HG02642 (cell line): ENCODE measurements around the gene HEXD.

ENCODE experiments used
- ATAC-seq: cut with Tn5 transposase; IDR thresholded peaks from one replicate; pipeline ENCODE4 v1.9.1; 2021; ENCODE audit warnings: mild to moderate bottlenecking; ENCODE audit not compliant: unreplicated experiment, poor library complexity

Gene HEXD

DNA sequence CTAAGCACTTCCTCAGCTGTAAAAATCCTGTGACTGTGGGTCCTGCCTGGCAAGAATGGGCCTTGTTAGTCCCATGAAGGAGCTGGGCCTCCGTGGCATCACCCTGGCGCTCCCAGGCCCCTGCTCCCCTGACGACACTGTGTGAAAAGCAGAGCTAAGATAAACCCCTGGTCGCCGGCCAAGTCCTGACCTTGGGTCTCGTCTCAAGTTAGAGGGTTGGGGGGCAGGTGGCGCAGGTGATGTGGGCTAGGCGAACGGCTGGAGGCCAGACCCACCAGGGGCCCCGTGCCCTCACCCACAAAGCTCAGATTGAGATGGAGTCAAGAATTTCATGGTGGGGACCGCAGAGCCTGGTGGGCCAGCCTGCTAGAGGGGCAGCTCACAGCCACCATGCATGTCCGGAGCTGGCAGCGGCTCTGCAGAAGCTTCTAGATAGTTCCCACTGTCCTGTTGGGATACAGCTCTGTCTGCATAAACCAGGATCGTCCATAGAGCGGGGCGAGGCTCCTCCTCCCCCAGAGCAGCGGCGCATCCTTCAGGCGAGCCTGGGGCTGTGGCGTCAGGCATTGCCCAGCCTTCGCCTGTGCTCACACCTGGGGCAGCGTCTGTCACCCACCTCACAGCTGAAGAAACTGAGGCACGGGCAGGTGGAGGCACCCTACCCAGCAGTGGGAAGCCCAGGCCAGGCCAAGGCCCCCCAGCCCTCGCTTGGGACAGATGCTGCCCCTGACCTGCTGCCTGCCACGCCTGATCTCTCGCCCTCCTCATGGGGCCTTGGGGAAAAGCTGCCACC, 20.4 kb downstream of the HEXD start:
- no peak for ATAC-seq

DNA sequence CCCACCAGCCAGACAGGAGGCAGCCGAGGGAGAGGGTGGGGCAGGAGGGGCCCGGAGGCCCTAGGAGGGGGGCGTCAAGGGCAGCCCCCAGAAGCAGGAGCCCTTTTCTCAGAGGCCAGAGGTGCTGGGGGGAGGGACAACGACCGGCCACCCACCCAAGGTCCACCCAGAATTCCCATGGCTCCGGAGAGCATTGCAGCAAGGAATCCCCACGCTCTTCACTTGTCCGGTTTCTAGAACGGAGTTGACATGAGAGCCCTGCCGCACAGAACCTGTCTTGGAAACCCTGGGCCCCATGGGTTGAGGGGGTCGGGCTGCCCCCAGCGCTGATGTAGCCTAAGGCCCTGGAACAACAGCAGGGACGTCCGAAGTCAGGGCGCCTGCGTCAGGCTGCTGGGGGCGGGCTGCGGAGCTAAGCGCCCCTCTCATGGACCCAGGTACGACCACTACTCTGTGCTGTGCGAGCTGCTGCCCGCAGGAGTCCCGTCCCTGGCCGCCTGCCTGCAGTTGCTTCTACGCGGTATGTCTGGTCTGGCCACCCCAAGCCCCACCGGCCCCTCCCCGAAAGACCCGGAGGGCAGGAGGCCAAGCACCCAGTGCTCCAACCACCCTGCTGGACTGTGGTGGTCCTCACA, 21.2 kb downstream of the HEXD start:
- ATAC-seq = no peak

DNA sequence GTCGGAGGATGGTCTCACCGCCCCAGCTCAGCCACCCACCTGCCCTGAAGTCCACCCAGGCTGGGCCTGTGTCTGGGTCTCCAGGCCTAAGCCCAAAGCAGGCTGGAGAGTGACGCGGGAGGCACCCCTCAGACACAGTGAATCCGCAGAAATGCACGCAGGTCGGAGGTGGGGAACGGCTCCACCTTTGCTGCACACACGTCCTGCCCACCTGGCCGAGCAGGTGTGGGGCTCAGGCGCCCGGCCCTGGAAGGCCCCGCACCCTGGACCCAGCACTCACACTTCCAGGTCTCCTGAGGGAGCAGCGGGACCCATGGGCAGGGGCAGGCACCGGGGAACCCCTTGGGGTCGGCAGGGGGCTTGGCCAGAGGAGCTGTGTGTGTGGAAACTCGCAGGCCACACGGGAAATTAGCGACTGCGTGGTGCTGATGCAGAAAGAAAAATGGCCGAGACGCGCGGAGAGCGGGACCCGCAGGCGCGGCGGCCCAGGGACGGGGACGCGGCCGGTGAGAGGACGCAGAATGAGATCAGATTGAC, 21.8 kb downstream of the HEXD start:
- ATAC-seq = no peak

DNA sequence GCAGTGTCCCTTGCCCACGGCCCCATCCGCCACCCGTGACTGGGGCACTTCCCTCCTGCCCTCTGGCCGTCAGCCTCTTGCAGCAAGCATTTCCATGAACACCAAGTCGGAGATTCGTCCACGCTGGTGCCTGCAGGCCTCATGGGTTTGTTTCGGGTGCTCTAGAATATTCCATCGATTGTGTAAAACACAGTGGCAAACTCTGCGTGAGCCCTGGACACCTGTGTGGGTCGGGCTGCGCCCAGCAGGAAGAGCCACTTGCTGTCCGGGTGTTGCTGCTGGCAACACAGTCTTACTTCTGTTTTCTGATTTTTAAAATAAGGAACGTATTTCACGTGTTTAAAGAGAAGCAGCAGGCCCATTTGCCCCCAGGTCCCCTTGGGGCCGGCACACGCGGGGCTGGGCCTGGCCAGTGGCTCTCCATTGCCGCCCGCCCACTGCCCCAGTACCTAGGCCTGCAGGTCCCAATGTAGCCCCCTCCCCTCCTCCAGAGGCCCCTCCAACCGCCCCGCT, 22.4 kb downstream of the HEXD start:
- no peak for ATAC-seq

DNA sequence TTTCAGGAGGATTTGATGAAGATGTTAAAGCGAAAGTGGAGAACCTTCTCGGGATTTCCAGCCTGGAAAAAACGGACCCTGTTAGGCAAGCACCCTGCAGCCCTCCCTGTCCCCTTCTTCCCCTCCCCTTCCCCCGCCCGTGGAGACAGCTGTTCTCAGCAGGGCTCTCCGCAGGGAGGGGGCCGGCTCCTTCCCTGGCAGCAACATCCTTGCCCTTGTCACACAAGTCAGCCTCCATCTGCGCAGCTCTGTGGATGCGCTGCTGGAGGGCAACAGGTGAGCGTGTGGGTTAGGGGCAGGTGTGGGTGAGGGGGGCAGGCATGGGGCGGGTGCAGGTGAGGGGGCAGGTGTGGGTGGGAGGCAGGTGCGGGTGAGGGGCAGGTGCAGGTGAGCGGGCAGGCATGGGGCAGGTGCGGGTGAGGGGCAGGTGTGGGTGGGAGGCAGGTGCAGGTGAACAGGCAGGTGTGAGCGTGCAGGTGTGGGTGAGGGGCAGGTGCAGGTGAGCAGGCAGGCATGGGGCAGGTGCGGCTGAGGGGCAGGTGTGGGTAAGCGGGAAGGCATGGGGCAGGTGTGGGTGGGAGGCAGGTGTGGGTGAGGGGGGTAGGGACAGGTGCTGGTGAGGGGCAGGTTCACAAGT, 23.0 kb downstream of the HEXD start:
- no peak for ATAC-seq

DNA sequence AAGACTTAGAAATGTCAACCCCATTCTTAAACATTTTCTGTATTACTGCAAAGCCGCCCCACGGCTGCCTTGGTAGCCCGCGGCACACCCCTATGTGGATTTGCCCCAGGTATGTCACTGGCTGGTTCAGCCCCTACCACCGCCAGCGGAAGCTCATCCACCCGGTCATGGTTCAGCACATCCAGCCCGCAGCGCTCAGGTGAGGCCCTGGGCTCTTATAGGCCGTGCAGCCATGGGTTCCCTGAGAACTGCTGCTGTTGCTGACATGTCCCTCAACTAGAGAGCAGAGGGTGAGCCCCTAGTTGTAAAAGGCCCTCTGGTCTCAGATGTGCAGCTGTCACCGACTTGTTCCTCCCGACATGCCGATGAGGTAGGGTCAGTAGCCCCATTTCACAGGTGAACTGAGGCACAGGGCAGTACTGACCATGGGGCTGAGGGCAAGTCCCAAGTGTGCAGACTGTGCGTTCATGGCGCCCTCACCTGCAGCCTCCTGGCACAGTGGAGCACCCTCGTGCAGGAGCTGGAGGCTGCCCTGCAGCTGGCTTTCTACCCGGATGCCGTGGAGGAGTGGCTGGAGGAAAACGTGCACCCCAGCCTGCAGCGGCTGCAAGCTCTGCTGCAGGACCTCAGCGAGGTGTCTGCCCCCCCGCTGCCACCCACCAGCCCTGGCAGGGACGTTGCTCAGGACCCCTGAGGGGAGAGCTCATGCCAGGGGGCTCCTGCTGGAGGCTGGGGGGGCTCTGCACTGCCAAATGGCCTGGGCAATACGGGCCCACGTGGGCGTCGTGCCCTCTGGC, 23.7 kb downstream of the HEXD start:
- ATAC-seq = no peak

DNA sequence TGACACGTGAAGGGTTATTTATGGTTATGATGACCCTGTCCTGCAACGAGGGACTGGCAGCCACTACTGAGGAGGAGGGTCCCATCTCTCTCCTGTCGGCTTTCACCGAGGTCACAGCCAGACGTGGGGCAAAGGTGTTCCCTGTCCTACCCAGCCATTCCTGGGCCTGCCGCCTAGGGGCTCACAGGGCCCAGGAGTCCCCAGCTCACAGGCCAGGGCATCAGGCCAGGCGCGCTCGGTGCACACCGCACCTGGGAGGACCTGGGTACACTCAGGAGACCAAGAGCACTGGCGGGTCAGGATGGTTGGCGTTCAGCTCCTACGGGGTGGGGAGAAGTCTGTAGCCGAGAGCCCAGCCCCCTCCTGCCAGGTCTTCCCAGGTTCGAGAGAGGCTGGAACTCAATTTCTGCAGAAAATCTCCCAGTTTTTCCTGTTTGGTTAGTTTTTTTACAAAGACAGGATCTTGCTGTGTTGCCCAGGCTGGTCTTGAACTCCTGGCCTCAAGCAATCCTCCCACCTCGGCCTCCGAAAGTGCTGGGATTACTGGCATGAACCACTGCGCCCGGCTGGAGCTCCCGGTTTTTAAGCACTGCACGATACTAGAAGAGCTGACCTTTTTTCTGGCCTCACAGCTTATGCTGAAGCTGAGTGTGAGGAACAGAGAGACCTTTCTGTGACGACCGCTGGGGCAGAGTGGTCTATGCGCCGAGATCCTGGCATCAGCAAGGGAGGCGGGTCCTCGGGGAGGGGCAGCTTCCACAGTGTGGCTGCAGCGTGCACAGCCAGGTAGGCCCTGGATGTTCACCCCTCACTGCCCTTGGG, 24.7 kb downstream of the HEXD start:
- ATAC-seq = no peak

DNA sequence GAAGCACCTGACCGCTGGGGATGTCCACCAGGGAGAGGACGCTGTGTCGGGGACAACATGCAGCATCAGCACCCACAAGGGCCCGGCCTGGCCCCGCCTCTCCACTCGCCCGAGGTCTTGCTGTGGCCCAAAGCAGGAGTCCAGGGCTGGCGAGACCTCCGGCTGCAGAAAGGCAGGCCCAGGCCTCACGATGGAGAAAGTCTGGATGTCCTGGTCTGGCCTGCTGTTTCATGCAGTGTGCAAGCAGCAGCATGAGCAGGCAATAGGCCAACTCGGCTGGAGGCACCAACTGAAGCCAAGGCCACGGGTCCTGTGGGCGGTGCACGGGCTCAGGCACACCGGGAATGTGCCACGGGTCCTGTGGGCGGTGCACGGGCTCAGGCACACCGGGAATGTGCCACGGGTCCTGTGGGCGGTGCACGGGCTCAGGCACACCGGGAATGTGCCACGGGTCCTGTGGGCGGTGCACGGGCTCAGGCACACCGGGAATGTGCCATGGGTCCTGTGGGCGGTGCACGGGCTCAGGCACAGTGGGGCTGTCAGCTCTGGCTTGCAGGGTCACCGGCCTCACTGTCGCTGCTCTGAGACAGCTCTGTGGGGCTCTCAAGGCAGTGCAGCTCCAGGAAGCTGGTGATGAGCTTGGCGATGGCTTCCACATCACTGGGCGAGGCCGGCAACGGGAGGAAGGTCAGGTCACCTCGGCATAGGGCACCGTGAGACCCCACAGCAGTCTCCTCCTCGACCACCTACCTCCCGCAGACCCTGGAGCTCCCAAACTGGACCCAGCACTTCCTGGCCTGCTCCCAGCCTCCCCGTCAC, 25.5 kb downstream of the HEXD start:
- no peak for ATAC-seq

DNA sequence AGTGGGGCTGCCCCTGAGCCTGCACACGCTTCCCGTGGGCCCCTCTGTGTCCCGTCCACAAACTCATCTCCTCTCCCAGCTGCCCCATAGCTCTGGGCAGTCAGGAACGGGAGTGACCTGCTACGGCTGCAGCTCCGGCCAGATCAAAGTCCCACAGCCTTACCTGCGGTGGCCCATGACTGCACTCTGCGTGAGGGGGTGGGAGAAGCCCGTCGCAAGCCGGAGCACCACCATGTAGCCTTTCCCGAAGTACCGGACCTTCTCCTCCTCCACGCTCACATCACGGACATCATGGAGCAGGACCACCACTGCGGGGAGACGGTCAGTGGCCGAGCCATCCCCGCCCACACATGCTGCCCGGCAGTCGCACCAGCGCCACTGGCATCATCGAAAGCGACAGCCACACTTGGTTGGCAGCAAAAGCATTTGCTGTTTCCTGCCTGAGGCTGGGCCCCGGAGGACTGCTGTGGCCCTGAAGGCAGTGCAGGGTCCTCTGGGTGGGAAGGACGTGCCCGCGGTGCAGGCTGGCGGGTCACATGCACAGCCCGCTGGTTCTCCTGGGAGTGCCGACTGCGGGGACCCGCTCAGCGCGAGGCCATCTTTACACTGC, 26.2 kb downstream of the HEXD start:
- no peak for ATAC-seq

DNA sequence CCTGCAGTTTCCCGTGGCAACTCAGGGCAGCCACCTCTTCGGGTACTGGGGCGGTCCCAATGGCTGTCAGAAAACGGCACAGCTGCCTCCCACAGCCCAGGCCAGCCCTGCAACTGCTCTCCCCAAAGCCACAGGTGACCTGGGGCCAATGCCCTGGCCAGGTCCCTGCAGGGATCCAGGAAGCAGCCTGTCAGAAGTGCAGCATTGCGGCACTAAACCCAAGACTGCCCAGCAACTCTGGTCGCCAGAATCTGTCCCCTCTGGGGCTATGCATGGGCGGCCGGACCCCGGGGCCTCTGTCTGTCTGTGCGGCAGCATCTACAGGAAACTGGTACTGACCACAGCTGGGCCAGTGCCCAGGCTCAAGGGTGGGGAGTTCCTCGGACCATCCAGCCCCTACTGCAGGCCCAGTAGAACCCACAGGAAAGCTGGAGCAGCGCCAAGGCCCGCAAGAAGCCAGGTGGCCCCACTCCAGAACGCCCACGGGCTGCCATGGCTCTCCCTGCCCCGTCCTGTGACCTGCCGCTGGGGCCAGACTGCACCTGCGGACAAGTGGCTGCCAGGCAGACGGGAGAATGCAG, 26.9 kb downstream of the HEXD start:
- no peak for ATAC-seq

DNA sequence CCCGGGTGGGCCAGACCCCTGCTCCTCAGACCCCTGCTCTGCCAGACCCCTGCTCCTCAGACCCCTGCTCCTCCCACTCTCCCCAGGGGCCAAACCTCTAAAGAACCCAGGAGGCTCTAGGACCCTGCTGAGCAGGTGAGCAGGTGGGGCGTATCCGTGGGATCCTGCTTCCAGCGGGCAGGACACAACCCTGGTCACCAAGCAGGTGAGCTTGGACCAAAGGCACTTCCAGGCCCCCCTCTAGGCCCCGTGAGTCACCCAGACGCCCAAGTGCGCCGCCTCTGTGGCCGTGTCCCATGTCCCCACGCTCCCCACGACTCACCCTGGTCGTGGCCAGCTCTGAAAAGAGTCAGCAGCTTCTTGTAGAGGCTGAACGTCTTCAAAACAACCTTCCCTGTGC, 27.4 kb downstream of the HEXD start:
- ATAC-seq = no peak

DNA sequence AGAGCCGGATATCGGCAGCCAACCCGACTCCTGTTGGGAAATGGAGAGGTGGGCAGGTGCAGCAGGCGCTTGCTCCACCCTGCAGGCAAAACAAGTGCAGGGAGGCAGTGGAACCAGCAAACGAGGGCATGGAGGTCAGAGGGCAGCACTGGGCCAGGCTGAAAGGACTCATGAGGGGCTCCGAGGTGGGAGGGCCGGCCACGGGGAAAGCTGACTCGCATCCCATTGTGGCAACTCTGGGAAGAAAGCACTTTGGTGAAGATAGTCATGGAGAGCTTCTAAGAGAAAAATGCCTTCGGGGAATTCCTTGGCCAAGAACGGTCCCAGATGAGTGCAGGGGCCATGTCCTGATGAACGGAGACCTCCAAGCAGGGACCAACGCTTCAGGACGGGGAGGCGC, 28.0 kb downstream of the HEXD start:
- ATAC-seq = no peak

DNA sequence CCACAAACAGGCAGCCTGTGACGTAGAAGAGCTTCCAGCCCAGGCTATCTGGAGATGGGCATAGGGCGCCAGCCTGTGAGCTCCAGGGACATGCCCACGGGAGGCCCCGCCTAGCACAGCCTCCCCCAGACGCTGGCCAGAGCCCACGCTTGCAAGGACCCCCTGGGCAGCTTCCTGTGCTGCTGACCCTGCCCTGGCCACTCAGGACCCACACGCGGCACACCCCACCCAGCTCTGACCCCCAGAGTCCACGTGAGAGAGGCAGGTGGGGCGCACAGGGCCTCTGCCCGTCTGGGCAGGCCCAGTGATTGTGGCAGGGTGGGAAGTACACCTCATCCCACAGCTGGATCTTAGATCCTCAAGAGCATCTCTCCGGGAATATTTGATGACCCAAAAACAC, 28.5 kb downstream of the HEXD start:
- no peak for ATAC-seq

DNA sequence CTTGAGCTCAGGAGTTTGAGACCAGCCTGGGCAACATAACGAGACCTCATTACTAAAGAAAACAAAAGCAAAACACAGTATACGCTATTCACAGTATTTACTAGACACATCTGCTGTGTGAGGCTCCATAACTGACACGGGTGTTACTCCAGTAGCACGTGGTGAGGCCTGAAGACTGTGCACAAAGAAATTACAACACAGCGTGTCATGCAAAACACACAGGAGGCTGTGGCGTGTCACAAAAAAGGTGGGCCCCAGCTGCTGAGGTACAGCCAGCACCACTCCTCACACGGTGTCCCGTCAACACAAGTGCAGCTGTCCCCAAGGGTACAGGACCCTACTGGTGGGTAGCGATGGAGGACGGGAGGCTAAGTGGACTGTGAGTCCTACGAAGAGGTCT, 29.7 kb downstream of the HEXD start:
- no peak for ATAC-seq

DNA sequence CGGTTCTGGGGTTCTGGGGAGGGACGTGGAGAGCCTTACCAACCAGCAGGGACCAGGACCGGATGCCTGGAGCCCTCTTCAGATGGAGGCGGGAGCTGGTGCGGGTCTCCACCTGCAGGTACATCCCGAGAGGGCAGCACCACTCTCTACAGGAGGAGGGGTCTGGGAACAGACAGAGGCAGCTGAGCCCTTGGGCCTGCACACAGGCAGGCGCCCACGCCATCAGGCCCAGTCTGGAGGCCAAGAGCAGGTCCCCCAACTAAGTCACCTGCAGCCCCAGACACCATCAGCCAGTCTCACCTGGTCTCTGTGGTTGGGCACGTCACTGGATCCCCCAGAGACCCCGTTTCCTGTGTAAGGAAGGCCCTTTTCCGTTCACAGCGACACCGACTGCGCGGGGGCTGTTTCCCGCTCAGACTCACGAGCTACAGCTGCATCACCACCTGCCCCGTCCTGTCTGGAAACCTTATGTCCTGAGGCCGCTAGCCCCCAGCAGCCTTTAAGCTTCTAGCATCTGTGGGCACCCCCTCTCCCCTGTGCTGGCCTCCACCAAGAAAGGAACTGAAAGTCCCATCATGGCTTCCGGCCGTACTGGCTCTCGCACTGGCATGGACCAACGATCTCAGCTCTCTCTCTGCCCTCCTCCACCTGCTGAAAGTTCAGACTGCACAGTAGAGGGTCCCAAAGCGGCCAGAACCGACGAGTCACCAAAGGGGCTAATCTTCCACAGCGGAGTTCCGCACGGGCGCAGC, 31.2 kb downstream of the HEXD start:
- ATAC-seq = peak; percentile 56

DNA sequence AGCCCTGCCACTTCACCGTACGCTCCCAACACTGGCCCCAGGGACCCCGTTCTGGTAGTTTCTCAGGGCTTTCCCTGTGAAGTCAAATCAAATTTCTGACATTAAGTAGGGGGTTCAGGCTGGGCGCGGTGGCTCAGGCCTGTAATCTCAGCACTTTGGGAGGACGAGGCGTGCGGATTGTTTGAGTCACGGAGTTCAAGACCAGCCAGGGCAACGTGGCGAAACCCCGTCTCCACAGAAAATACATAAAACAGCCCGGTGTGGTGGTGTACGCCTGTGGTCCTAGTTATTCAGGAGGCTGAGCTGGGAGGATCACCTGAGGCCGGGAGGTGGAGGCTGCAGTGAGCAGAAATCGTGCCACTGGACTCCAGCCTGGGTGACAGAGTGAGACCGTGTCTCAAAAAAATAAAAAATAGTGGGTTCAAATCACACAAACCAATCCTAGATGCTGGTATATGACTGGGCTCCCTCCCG, 31.8 kb downstream of the HEXD start:
- peak; percentile 1 for ATAC-seq
